H9 (cell line): ENCODE measurements around the gene GPR15LG. TPM values are rescaled to one million over a fixed set of nuclear protein-coding genes. Genes with fewer than 3 reads are reported as not detected.
A peak's percentile ranks its signal among the peaks of the same experiment; 100 is the strongest.
"Not testable (repeated sequence)": the region's sequence is repeated elsewhere in the genome, so short reads cannot be mapped to it uniquely, and the experiment has no call there.

ENCODE experiments used
- DNase-seq: peaks from one replicate; pipeline ENCODE4 v3.0.0-alpha.2; 2017
- H2AFZ ChIP-seq: one replicate; pipeline ENCODE4 v1.6.1; 2013; ENCODE audit warnings: mild to moderate bottlenecking, low read length, control low read depth, moderate library complexity
- H2AK5ac ChIP-seq: 2 replicates; pipeline ENCODE4 v1.6.1; 2013; ENCODE audit warnings: low read length, control low read depth, mixed read lengths; ENCODE audit not compliant: insufficient read length
- H2BK120ac ChIP-seq: one replicate; pipeline ENCODE4 v1.6.1; 2013; ENCODE audit warnings: low read depth, mild to moderate bottlenecking, low read length, control low read depth, inconsistent platforms; ENCODE audit not compliant: poor library complexity, severe bottlenecking
- H2BK12ac ChIP-seq: 2 replicates; pipeline ENCODE4 v1.6.1; 2013; ENCODE audit warnings: low read length, control low read depth, mixed read lengths, low read depth; ENCODE audit not compliant: insufficient read length
- H2BK15ac ChIP-seq: 2 replicates; pipeline ENCODE4 v1.6.1; 2013; ENCODE audit warnings: low read depth, low read length, control low read depth
- H2BK20ac ChIP-seq: one replicate; pipeline ENCODE4 v1.6.1; 2013; ENCODE audit warnings: low read depth, mild to moderate bottlenecking, low read length, control low read depth, inconsistent platforms; ENCODE audit not compliant: poor library complexity, severe bottlenecking
- H2BK5ac ChIP-seq: 2 replicates; pipeline ENCODE4 v1.6.1; 2013; ENCODE audit warnings: low read length, control low read depth, mixed read lengths; ENCODE audit not compliant: insufficient read length
- H3K14ac ChIP-seq: 2 replicates; pipeline ENCODE4 v1.6.1; 2013; ENCODE audit warnings: low read length, control low read depth; ENCODE audit not compliant: insufficient read depth
- H3K18ac ChIP-seq: 2 replicates; pipeline ENCODE4 v1.6.1; 2013; ENCODE audit warnings: low read depth, mild to moderate bottlenecking, mixed read lengths, low read length, control low read depth; ENCODE audit not compliant: insufficient read length
- H3K23ac ChIP-seq: 2 replicates; pipeline ENCODE4 v1.6.1; 2013; ENCODE audit warnings: low read length, control low read depth, mixed read lengths, low read depth; ENCODE audit not compliant: insufficient read length
- H3K23me2 ChIP-seq: 2 replicates; pipeline ENCODE4 v1.6.1; 2013; ENCODE audit warnings: low read depth, mild to moderate bottlenecking, mixed read lengths, low read length, control low read depth; ENCODE audit not compliant: insufficient read length, poor library complexity, severe bottlenecking
- H3K27ac ChIP-seq: 2 replicates; pipeline ENCODE4 v1.5.1; 2013; ENCODE audit warnings: low read length, control low read depth, mixed read lengths, low read depth; ENCODE audit not compliant: insufficient read length
- H3K27me3 ChIP-seq: 2 replicates; pipeline ENCODE4 v1.6.1; 2013; ENCODE audit warnings: low read length, control low read depth, inconsistent platforms; ENCODE audit not compliant: insufficient read depth
- H3K4ac ChIP-seq: 2 replicates; pipeline ENCODE4 v1.6.1; 2013; ENCODE audit warnings: low read depth, mild to moderate bottlenecking, control low read depth, inconsistent platforms, low read length, moderate library complexity
- H3K4me1 ChIP-seq: 2 replicates; pipeline ENCODE4 v1.6.1; 2013; ENCODE audit warnings: low read length, control low read depth, inconsistent platforms; ENCODE audit not compliant: insufficient read depth
- H3K4me2 ChIP-seq: 2 replicates; pipeline ENCODE4 v1.6.1; 2013; ENCODE audit warnings: low read length, control low read depth, mixed read lengths; ENCODE audit not compliant: insufficient read length, insufficient read depth
- H3K56ac ChIP-seq: 2 replicates; pipeline ENCODE4 v1.6.1; 2013; ENCODE audit warnings: low read depth, mild to moderate bottlenecking, mixed read lengths, low read length, control low read depth; ENCODE audit not compliant: insufficient read length
- H3K79me1 ChIP-seq: 2 replicates; pipeline ENCODE4 v1.6.1; 2013; ENCODE audit warnings: low read depth, mild to moderate bottlenecking, moderate library complexity, low read length, control low read depth, inconsistent platforms; ENCODE audit not compliant: insufficient read depth, poor library complexity, severe bottlenecking
- H3K79me2 ChIP-seq: 2 replicates; pipeline ENCODE4 v1.6.1; 2013; ENCODE audit warnings: low read length, control low read depth, inconsistent platforms; ENCODE audit not compliant: insufficient read depth
- H3K9ac ChIP-seq: 2 replicates; pipeline ENCODE4 v1.6.1; 2013; ENCODE audit warnings: low read length, control low read depth, mixed read lengths; ENCODE audit not compliant: insufficient read length; ENCODE audit errors: extremely low read depth
- H3K9me3 ChIP-seq: one replicate; pipeline ENCODE4 v1.6.1; 2013; ENCODE audit warnings: low read depth, low read length, inconsistent platforms; ENCODE audit not compliant: control insufficient read depth
- H3T11ph ChIP-seq: one replicate; pipeline ENCODE4 v1.6.1; 2013; ENCODE audit warnings: mild to moderate bottlenecking, low read length, control low read depth, inconsistent platforms
- H4K20me1 ChIP-seq: one replicate; pipeline ENCODE4 v1.6.1; 2013; ENCODE audit not compliant: control insufficient read depth, insufficient read length, insufficient read depth
- H4K5ac ChIP-seq: 2 replicates; pipeline ENCODE4 v1.6.1; 2013; ENCODE audit warnings: low read depth, mild to moderate bottlenecking, mixed read lengths, low read length, control low read depth; ENCODE audit not compliant: insufficient read length
- H4K8ac ChIP-seq: replicated peaks from 2 replicates; pipeline ENCODE4 v1.6.1; 2013; ENCODE audit warnings: low read length, control low read depth, mixed read lengths, low read depth; ENCODE audit not compliant: insufficient read length
- H4K91ac ChIP-seq: 2 replicates; pipeline ENCODE4 v1.6.1; 2013; ENCODE audit warnings: low read depth, mild to moderate bottlenecking, moderate library complexity, mixed read lengths, low read length, control low read depth; ENCODE audit not compliant: insufficient read length
- H3K27ac Mint-ChIP-seq, 3 experiments: 2 replicates in 2 of 3; 3 replicates in 1 of 3; pipeline ENCODE4 v1.8.0; 2020 to 2021; ENCODE audit warnings: mixed read lengths in 3 of 3, mild to moderate bottlenecking in 1 of 3, moderate library complexity in 1 of 3
- H3K27me3 Mint-ChIP-seq: 2 replicates; pipeline ENCODE4 v1.8.0; 2021; ENCODE audit warnings: low read depth, mild to moderate bottlenecking, moderate library complexity, mixed read lengths
- H3K36me3 Mint-ChIP-seq, 3 experiments: 2 replicates in 2 of 3; 3 replicates in 1 of 3; pipeline ENCODE4 v1.8.0; 2020 to 2021; ENCODE audit warnings: low read depth in 3 of 3, mixed read lengths in 3 of 3; ENCODE audit not compliant: insufficient read depth in 1 of 3
- H3K4me1 Mint-ChIP-seq, 2 experiments: 2 replicates each; pipeline ENCODE4 v1.8.0; 2020; ENCODE audit warnings: mixed read lengths in 2 of 2
- H3K4me3 Mint-ChIP-seq, 2 experiments: 2 replicates in 1 of 2; 3 replicates in 1 of 2; pipeline ENCODE4 v1.8.0; 2020 to 2021; ENCODE audit warnings: mild to moderate bottlenecking in 2 of 2, mixed read lengths in 2 of 2, moderate library complexity in 1 of 2
- H3K9me3 Mint-ChIP-seq, 2 experiments: 2 replicates in 1 of 2; 3 replicates in 1 of 2; pipeline ENCODE4 v1.8.0; 2020; ENCODE audit warnings: mild to moderate bottlenecking in 2 of 2, mixed read lengths in 2 of 2, moderate library complexity in 1 of 2
- CTCF ChIP-seq: fragments of 200-600 bp; sonication (generic); conservative IDR thresholded peaks from 3 replicates; pipeline ENCODE4 v1.8.0; 2021; ENCODE audit warnings: antibody characterized with exemption, mild to moderate bottlenecking
- WGBS: extraction: QIAGEN DNeasy Blood & Tissue Kit; methylation state at CpG from one replicate; pipeline ENCODE4 v1.1.7; 2013; ENCODE audit warnings: missing lambda C conversion rate, low lambda C conversion rate, mixed read lengths; ENCODE audit not compliant: insufficient read length; ENCODE audit errors: extremely low coverage; 5-methylcytosine and 5-hydroxymethylcytosine counted together
- total RNA-seq: library from RNA; stranded (reverse); gene quantifications from 2 replicates; pipeline ENCODE4 v1.2.1, GENCODE V29; 2021

Gene GPR15LG
- total RNA-seq, 1 experiment from 2014 or later = not detected

GRCh38 chr10:84125910-84126784 lies 47.5 kb upstream of the GPR15LG start:
- not testable (repeated sequence) for H3K9ac ChIP-seq, H2AFZ ChIP-seq, H3K4me3 Mint-ChIP-seq, H3K27ac ChIP-seq, H4K20me1 ChIP-seq, H2BK12ac ChIP-seq, H4K8ac ChIP-seq, H3K79me2 ChIP-seq, H3K27me3 ChIP-seq, H2BK15ac ChIP-seq, DNase-seq, H4K5ac ChIP-seq, H3K4ac ChIP-seq, H3K56ac ChIP-seq, H3K4me2 ChIP-seq, H2BK120ac ChIP-seq, H3K23me2 ChIP-seq, H3K18ac ChIP-seq, H2AK5ac ChIP-seq, H3K4me1 ChIP-seq, H3K14ac ChIP-seq, H3T11ph ChIP-seq, H2BK20ac ChIP-seq, H3K23ac ChIP-seq, H3K4me1 Mint-ChIP-seq, H2BK5ac ChIP-seq, H3K79me1 ChIP-seq, H4K91ac ChIP-seq
- no CpG with 5 or more reads among the region's 10 CpGs for WGBS
- peaks cover 12% of the 10 kb centered on the region for H3K9me3 ChIP-seq
- H3K36me3 Mint-ChIP-seq = peaks cover 0 to 12% (median 2%) of the 10 kb centered on the region in 3 experiments; a peak in 3 of 7 replicates
- H3K27ac Mint-ChIP-seq = peak overlapping the region in 1 of 3 experiments; percentile 94; a peak in 2 of 7 replicates
- peaks cover 12% of the 10 kb centered on the region for H3K27me3 Mint-ChIP-seq
- TF ChIP-seq CTCF = peak; percentile 69; the same call in 2 of the 3 replicates
- H3K9me3 Mint-ChIP-seq = peaks cover 27 to 34% of the 10 kb centered on the region in 2 experiments
